Measurements from ENCODE around the gene NIPBL. TPM values are rescaled to one million over a fixed set of nuclear protein-coding genes. Genes with fewer than 3 reads are reported as not detected.

NIPBL gene
- total RNA-seq, 4 donors from 2014 or later = 26.7 to 73.8 (median 64.4) TPM

DNA sequence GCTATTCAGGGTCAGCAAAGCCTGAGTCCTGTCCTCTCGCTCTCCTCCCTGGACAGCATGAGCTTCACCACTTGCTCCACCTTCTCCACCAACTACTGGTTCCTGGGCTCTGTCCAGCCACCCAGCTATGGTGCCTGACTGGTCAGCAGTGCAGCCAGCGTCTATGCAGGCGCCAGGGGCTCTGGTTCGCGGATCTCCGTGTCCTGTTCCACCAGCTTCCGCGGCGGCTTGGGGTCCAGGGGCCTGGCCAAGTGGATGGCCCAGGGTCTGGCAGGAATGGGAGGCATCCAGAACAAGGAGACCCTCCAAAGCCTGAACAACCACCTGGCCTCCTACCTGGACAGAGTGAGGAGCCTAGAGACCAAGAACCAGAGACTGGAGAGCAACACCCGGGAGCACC is 8.6 kb downstream of the NIPBL start:
- intact Hi-C loops (cut with DNase I; ENCODE audit: low total_unique reads) (no loop called here), in situ Hi-C loops (cut with MboI; ENCODE audit: low pct_ligation_motif_present in 1 of 4, low pct_unique_long_range_greater_than_20kb in 1 of 4, low sequenced_read_pairs in 3 of 4) (no loop called here)
- H3K27me3 ChIP-seq = no peaks in the 10 kb centered on the region
- WGBS, 2 donors (ENCODE audit: low coverage in 1 of 2) = 94 to 100% methylated on average over 2 to 10 of the region's 10 CpGs
- H3K9me3 ChIP-seq = no peaks in the 10 kb centered on the region
- peaks cover 16 to 73% (median 28%) of the 10 kb centered on the region in 4 donors for H3K4me1 ChIP-seq
- no peak for TF ChIP-seq POLR2A (IDR thresholded peaks at IDR 0.05)
- no peak for TF ChIP-seq EP300 (IDR thresholded peaks at IDR 0.05; ENCODE audit: low read depth)
- TF ChIP-seq, protein P1, sequence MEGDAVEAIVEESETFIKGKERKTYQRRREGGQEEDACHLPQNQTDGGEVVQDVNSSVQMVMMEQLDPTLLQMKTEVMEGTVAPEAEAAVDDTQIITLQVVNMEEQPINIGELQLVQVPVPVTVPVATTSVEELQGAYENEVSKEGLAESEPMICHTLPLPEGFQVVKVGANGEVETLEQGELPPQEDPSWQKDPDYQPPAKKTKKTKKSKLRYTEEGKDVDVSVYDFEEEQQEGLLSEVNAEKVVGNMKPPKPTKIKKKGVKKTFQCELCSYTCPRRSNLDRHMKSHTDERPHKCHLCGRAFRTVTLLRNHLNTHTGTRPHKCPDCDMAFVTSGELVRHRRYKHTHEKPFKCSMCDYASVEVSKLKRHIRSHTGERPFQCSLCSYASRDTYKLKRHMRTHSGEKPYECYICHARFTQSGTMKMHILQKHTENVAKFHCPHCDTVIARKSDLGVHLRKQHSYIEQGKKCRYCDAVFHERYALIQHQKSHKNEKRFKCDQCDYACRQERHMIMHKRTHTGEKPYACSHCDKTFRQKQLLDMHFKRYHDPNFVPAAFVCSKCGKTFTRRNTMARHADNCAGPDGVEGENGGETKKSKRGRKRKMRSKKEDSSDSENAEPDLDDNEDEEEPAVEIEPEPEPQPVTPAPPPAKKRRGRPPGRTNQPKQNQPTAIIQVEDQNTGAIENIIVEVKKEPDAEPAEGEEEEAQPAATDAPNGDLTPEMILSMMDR (IDR thresholded peaks at IDR 0.05) = no peak
- no peak for TF ChIP-seq POLR2AphosphoS5 (IDR thresholded peaks at IDR 0.05)
- H3K27ac ChIP-seq = no peak overlapping the region
- DNase-seq = no peak
- H3K4me3 ChIP-seq = no peak overlapping the region
- H3K36me3 ChIP-seq = peaks cover 0 to 4% (median 0%) of the 10 kb centered on the region in 4 donors

DNA sequence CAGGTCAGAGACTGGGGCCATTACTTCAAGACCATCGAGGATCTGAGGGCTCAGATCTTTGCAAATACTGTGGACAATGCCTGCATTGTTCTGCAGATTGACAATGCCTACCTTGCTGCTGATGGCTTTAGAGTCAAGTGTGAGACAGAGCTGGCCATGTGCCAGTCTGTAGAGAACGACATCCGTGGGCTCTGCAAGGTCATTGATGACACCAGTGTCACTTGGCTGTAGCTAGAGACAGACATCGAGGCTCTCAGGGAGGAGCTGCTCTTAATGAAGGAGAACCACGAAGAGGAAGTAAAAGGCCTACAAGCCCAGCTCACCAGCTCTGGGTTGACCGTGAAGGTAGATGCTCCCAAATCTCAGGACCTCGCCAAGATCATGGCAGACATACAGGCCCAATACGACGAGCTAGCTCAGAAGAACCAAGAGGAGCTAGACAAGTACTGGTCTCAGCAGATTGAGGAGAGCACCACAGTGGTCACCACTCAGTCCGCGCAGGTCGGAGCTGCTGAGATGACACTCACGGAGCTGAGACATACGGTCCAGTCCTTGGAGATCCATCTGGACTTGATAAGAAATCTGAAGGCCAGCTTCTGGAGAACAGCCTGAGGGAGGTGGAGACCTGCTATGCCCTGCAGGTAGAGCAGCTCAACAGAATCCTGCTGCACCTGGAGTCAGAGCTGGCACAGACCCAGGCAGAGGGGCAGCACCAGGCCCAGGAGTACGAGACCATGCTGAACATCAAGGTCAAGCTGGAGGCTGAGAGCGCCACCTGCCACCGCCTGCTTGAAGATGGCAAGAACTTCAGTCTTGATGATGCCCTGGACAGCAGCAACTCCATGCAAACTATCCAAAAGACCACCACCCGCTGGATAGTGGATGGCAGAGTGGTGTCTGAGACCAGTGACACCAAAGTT is 9.3 kb downstream of the NIPBL start:
- Histone ChIP-seq H3K27ac (no peak overlapping the region), H3K9me3 (no peaks in the 10 kb centered on the region), H3K36me3 (peaks cover 0 to 4% (median 0%) of the 10 kb centered on the region in 4 donors), H3K4me1 (peaks cover 12 to 66% (median 21%) of the 10 kb centered on the region in 4 donors), H3K27me3 (no peaks in the 10 kb centered on the region), H3K4me3 (no peak overlapping the region)
- intact Hi-C loops (cut with DNase I; ENCODE audit: low total_unique reads) (no loop called here), in situ Hi-C loops (cut with MboI; ENCODE audit: low pct_ligation_motif_present in 1 of 4, low pct_unique_long_range_greater_than_20kb in 1 of 4, low sequenced_read_pairs in 3 of 4) (no loop called here)
- TF ChIP-seq POLR2AphosphoS5 (IDR thresholded peaks at IDR 0.05) (no peak), EP300 (IDR thresholded peaks at IDR 0.05; ENCODE audit: low read depth) (no peak), POLR2A (IDR thresholded peaks at IDR 0.05) (no peak)
- TF ChIP-seq, protein P1 (IDR thresholded peaks at IDR 0.05) = no peak
- 72 to 91% methylated on average over 5 to 17 of the region's 18 CpGs for WGBS, 2 donors (ENCODE audit: low coverage in 1 of 2)
- no peak for DNase-seq

DNA sequence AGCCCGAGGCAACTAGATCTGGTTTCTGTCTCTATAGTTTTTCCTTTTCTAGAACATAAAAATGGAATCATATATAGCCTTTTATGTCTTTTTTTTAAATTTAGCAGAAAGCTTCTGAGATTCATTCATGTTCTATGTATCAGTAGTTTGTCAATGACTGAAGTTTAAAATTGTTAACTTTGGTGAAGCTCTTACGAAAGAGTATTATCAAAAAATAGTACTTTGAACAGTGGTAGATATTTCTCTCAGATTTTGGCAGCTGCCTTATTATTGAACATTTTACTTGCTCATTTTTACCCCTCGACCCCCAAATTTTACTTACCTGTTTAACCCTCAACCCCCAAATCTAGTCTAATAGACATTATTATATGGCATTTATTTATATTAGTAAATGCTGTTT is 10.2 kb downstream of the NIPBL start:
- no peak overlapping the region for H3K27ac ChIP-seq
- TF ChIP-seq, protein P1 (IDR thresholded peaks at IDR 0.05) = no peak
- TF ChIP-seq POLR2AphosphoS5 (IDR thresholded peaks at IDR 0.05) = no peak
- no peak for TF ChIP-seq EP300 (IDR thresholded peaks at IDR 0.05; ENCODE audit: low read depth)
- no peak for TF ChIP-seq POLR2A (IDR thresholded peaks at IDR 0.05)
- peaks cover 7 to 57% (median 13%) of the 10 kb centered on the region in 4 donors for H3K4me1 ChIP-seq
- 82 to 87% methylated on average over 3 of the region's 3 CpGs for WGBS, 2 donors (ENCODE audit: low coverage in 1 of 2)
- DNase-seq = no peak
- H3K4me3 ChIP-seq = no peak overlapping the region
- H3K36me3 ChIP-seq = peaks cover 0 to 4% (median 0%) of the 10 kb centered on the region in 4 donors
- intact Hi-C loops (cut with DNase I; ENCODE audit: low total_unique reads) = no loop called here
- no peaks in the 10 kb centered on the region for H3K9me3 ChIP-seq
- H3K27me3 ChIP-seq = no peaks in the 10 kb centered on the region
- in situ Hi-C loops (cut with MboI; ENCODE audit: low pct_ligation_motif_present in 1 of 4, low pct_unique_long_range_greater_than_20kb in 1 of 4, low sequenced_read_pairs in 3 of 4) = no loop called here

DNA sequence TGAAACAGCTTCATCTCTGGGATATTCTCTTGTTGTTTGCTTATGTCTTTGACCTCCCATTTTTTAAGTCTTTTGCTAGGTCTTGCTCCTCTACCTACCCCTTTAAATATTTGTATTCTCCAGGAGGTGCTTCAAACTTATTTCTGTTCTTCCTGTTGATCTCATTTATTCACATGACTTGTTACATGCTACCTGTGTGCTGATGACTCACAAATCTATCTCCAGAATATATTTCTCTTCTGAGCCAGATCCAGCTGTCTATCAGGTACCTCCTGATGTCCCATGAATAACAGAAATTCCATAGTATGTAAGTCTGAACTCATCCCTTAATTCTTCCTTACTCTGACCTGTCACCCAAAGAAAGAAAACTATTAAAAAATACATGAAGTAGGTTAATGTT is 11.0 kb downstream of the NIPBL start:
- intact Hi-C loops (cut with DNase I; ENCODE audit: low total_unique reads) (no loop called here), in situ Hi-C loops (cut with MboI; ENCODE audit: low pct_ligation_motif_present in 1 of 4, low pct_unique_long_range_greater_than_20kb in 1 of 4, low sequenced_read_pairs in 3 of 4) (no loop called here)
- no peak for TF ChIP-seq EP300 (IDR thresholded peaks at IDR 0.05; ENCODE audit: low read depth)
- no peak for TF ChIP-seq POLR2A (IDR thresholded peaks at IDR 0.05)
- TF ChIP-seq POLR2AphosphoS5 (IDR thresholded peaks at IDR 0.05) = no peak
- TF ChIP-seq, protein P1 (IDR thresholded peaks at IDR 0.05) = no peak
- Histone ChIP-seq H3K4me1 (peaks cover 5 to 49% (median 11%) of the 10 kb centered on the region in 4 donors), H3K27me3 (no peaks in the 10 kb centered on the region), H3K9me3 (no peaks in the 10 kb centered on the region), H3K4me3 (no peak overlapping the region), H3K27ac (no peak overlapping the region), H3K36me3 (peaks cover 0 to 4% (median 0%) of the 10 kb centered on the region in 4 donors)
- no peak for DNase-seq

Measured in transverse colon (tissue), 4 donors.